Activated T-helper 2 cell treated with anti-CD3 and anti-CD28 coated beads, Interferon-gamma antibody, Interleukin-2, Interleukin-4, amounts not matched to agents 10 μg/mL and 5 μg/mL and 100 μg/mL, durations not matched to agents 14 hours and 24 hours and 36 hours (primary cell): Measurements from ENCODE around the gene TFPT. TPM values are rescaled to one million over a fixed set of nuclear protein-coding genes. Genes with fewer than 3 reads are reported as not detected.

ENCODE experiments used
- DNase-seq: peaks from one replicate; pipeline ENCODE4 v3.0.0; 2021; ENCODE audit warnings: low spot score
- H3K27ac Mint-ChIP-seq: one replicate; pipeline ENCODE4 v1.8.0; 2021; ENCODE audit warnings: mixed read lengths
- H3K27me3 Mint-ChIP-seq: one replicate; pipeline ENCODE4 v1.8.0; 2021; ENCODE audit warnings: low read depth, mixed read lengths
- H3K36me3 Mint-ChIP-seq: one replicate; pipeline ENCODE4 v1.8.0; 2021; ENCODE audit warnings: low read depth, mixed read lengths
- H3K4me1 Mint-ChIP-seq: one replicate; pipeline ENCODE4 v1.8.0; 2021; ENCODE audit warnings: low read depth, mixed read lengths
- H3K4me3 Mint-ChIP-seq: one replicate; pipeline ENCODE4 v1.8.0; 2021; ENCODE audit warnings: low read depth, mild to moderate bottlenecking, moderate library complexity, mixed read lengths
- H3K9me3 Mint-ChIP-seq: one replicate; pipeline ENCODE4 v1.8.0; 2021; ENCODE audit warnings: mixed read lengths
- intact Hi-C: fragments of 100-400 bp; cut with micrococcal nuclease; formaldehyde crosslinking; loops from one replicate; pipeline ENCODE4 v1.15.1; 2023
- total RNA-seq: library from RNA; stranded (reverse); gene quantifications from 2 replicates; pipeline ENCODE4 v1.2.3, GENCODE V29; 2022

Gene TFPT
- total RNA-seq, 1 donor from 2014 or later = 29.3 TPM

DNA sequence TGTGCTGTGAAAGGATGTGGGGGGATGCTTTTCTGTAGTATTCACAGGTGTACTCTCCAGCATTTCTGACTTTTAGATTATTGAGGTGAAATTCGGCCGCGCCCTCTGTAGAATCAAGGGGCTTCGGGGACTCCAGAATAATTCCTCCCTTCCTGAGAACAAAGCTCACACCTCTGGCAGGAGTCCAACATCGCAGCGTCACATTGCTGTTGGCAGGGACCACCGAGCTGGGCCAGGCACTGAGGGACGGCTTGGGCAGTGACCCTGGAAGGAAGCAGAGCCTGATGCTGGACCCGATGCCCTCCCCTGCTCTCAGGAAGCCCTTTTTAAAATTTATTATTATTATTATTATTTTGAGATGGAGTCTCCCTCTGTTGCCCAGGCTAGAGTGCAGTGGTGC, 40.6 kb downstream of the TFPT start:
- Mint-ChIP-seq H3K36me3 (no peaks in the 10 kb centered on the region), H3K27me3 (no peaks in the 10 kb centered on the region), H3K4me3 (no peak overlapping the region), H3K27ac (no peak overlapping the region), H3K4me1 (no peaks in the 10 kb centered on the region), H3K9me3 (peaks cover 3% of the 10 kb centered on the region)
- no peak for DNase-seq
- intact Hi-C loops = no loop called here

DNA sequence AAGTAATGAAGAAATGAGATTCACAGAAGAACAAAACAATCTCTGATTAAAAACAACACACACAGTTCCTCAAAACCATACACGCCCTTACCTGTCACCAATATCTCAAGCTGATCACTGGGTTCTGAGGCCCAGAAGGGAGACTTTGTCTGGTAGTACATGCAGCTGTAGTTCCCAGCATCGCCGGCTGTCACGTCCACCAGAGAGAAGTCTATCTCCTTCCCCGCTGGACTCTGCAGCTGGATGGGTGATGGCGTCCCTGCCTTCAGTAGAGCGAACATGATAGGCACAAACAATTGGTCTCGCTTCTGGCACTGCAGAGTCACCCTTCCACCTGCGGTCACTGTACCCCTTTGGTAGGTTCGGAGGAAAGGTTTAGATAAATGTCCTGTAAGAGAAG, 41.6 kb downstream of the TFPT start:
- Mint-ChIP-seq H3K27ac (no peak overlapping the region), H3K4me3 (no peak overlapping the region), H3K9me3 (no peaks in the 10 kb centered on the region), H3K36me3 (no peaks in the 10 kb centered on the region), H3K27me3 (no peaks in the 10 kb centered on the region), H3K4me1 (no peaks in the 10 kb centered on the region)
- intact Hi-C loops = no loop called here
- no peak for DNase-seq

DNA sequence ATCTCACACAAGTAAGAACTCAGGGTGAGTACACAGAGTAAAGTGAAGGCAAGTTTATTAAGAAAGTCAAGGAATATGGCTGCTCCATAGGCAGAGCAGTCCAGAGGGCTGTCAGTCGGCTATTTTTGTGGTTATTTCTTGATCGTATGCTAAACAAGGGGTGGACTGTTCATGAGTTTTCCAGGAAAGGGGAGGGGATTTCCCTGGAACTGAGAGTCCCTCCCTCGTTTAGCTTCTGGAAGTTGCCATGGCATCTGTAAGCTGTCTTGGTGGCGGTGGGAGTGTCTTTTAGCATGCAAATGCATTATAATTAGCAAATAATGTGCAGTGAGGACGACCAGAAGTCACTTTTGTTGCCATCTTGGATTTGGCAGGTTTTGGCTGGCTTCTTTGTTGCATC, 46.0 kb downstream of the TFPT start:
- intact Hi-C loops = no loop called here
- H3K9me3 Mint-ChIP-seq = no peaks in the 10 kb centered on the region
- H3K4me3 Mint-ChIP-seq = no peak overlapping the region

DNA sequence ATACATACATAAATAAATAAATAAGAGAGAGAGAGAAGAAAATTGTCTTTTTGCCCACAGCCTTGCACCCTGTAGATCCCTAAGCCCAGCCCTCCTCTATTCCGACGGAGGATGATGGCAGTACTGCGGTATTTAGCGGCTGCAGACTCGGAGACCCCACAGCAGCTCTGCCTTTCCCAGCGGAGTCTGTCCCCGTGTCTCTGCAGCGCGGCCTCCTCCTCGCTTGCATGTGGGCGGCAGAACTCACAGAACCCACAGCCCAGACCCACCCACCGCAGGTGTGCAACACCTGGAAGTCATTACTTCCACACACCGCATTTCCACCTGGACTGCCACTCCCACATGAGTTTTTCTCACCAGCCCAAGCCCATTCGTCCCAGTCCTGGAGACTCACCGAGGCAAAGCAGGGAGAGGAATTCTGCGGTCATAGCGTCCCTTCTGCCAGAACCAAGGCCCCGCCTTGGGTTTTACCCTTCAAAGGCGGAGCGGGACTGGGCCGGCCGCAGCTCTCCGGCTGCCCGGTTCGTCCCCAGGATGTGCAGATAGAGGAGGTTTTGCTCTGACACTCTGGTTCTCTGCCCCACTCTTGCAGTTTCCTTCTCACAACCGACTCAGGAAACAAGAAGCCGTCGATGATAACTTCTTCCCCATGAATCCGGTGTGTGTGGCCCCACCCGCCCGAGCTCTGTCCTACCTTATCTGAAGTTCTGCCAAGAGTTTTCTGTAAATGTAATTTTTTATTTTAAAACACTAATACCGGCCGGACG, 51.9 kb downstream of the TFPT start, which contains the start of gene VSTM1:
Gene VSTM1 (minus strand): TSS at position 548 of the 767 bp plus-strand sequence. CDS start 120 bp downstream, at position 428.
- Mint-ChIP-seq H3K36me3 (no peaks in the 10 kb centered on the region), H3K27ac (no peak within 1 kb of the TSS)

More for the DNA sequence above, 46.0 kb downstream of the TFPT start:
- DNase-seq = no peak
- Mint-ChIP-seq H3K36me3 (no peaks in the 10 kb centered on the region), H3K27me3 (no peaks in the 10 kb centered on the region), H3K27ac (no peak overlapping the region), H3K4me1 (no peaks in the 10 kb centered on the region)

DNA sequence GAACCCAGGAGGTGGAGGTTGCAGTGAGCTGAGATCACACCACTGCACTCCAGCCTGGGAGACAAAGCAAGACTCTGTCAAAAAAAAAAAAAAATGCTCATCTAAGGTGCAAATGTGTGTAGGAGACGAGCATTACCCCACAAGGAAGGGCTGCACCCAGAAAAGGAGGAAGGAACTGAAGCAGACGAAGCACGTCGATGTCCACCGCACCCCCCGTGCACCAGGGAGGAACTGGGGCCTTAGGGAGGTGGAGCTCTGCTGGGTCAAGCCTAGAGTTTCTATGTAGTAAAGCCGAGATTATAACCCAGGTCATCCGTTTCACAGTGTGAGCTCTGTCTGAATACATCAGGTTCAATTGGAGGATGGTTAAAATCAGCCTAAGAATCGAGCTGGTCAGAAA, 52.8 kb downstream of the TFPT start:
- Mint-ChIP-seq H3K4me3 (no peak overlapping the region), H3K9me3 (no peaks in the 10 kb centered on the region), H3K4me1 (no peaks in the 10 kb centered on the region), H3K36me3 (no peaks in the 10 kb centered on the region), H3K27me3 (peaks cover 2% of the 10 kb centered on the region), H3K27ac (no peak overlapping the region)
- DNase-seq = no peak
- intact Hi-C loops = no loop called here

More for the DNA sequence above, 51.9 kb downstream of the TFPT start, which contains the start of gene VSTM1:
- Mint-ChIP-seq H3K9me3 (no peaks in the 10 kb centered on the region), H3K27me3 (peaks cover 2% of the 10 kb centered on the region), H3K4me1 (no peaks in the 10 kb centered on the region), H3K4me3 (no peak within 1 kb of the TSS)
- intact Hi-C loops = no loop called here
- no peak for DNase-seq

Other genes with a start within 250 kb of the TFPT start
- 96.3 and 102 TPM in 2 replicates for gene MYADM, start 247.8 kb downstream of the TFPT start, total RNA-seq
- gene PRKCG, start 233.5 kb downstream of the TFPT start, total RNA-seq = not detected in 2 replicates
- gene CACNG7, start 206.4 kb downstream of the TFPT start, total RNA-seq = not detected in 2 replicates
- not detected in 2 replicates for gene CACNG8, start 152.7 kb downstream of the TFPT start, total RNA-seq
- not detected in 2 replicates for gene CACNG6, start 124.0 kb downstream of the TFPT start, total RNA-seq
- gene VSTM1, start 51.8 kb downstream of the TFPT start, total RNA-seq = not detected in 2 replicates
- gene TARM1, start 34.3 kb downstream of the TFPT start, total RNA-seq = not detected in 2 replicates
- gene OSCAR, start 14.9 kb downstream of the TFPT start, total RNA-seq = 0.23 and 0.39 TPM in 2 replicates
- 105 and 115 TPM in 2 replicates for gene NDUFA3, start 12.8 kb downstream of the TFPT start, total RNA-seq
- gene PRPF31, start 97 bp upstream of the TFPT start, total RNA-seq = 90.6 and 94.2 TPM in 2 replicates
- 61.6 and 67.5 TPM in 2 replicates for gene CNOT3, start 22.1 kb upstream of the TFPT start, total RNA-seq
- 4.0 and 5.1 TPM in 2 replicates for gene LENG1, start 44.1 kb upstream of the TFPT start, total RNA-seq
- 0.16 and 0.37 TPM in 2 replicates for gene TMC4, start 57.5 kb upstream of the TFPT start, total RNA-seq
- gene MBOAT7, start 73.9 kb upstream of the TFPT start, total RNA-seq = 311 and 318 TPM in 2 replicates
- gene TSEN34, start 75.7 kb upstream of the TFPT start, total RNA-seq = 16.8 and 19.0 TPM in 2 replicates
- 1,460 and 1,467 TPM in 2 replicates for gene RPS9, start 85.2 kb upstream of the TFPT start, total RNA-seq
- gene LILRB3, start 107.3 kb upstream of the TFPT start, total RNA-seq = 0.64 TPM in 1 of 2 replicates, not detected in the other
- gene LILRA6, start 127.1 kb upstream of the TFPT start, total RNA-seq = not detected in 2 replicates
- gene LILRB5, start 141.6 kb upstream of the TFPT start, total RNA-seq = 0.05 TPM in 1 of 2 replicates, not detected in the other
- not detected in 2 replicates for gene LILRB2, start 165.5 kb upstream of the TFPT start, total RNA-seq
- not detected in 2 replicates for gene LILRA5, start 197.5 kb upstream of the TFPT start, total RNA-seq
- gene LILRA4, start 223.5 kb upstream of the TFPT start, total RNA-seq = not detected in 2 replicates
- 8.8 and 10.8 TPM in 2 replicates for gene LAIR1, start 249.3 kb upstream of the TFPT start, total RNA-seq